Erythroblast (primary cell): ENCODE results near the gene TEDC1.

Experiments
- GATA1 ChIP-seq: IDR thresholded peaks from 2 replicates; pipeline ENCODE4 v1.6.1; 2011; ENCODE audit warnings: low read depth, mild to moderate bottlenecking, control low read depth, low read length, moderate library complexity
- POLR2A ChIP-seq: IDR thresholded peaks from 2 replicates; pipeline ENCODE4 v1.6.1; 2011; ENCODE audit warnings: mild to moderate bottlenecking, low read length

GRCh38 chr14:105445290-105445689, 45.8 kb upstream of the TEDC1 start:
- TF ChIP-seq POLR2A (no peak), GATA1 (no peak)
